Left renal pelvis (tissue), 4 donors: ENCODE data around the gene CCDC32. TPM values are rescaled to one million over a fixed set of nuclear protein-coding genes. Genes with fewer than 3 reads are reported as not detected.
"Not testable (repeated sequence)": the region's sequence is repeated elsewhere in the genome, so short reads cannot be mapped to it uniquely, and the experiment has no call there.

Experiments
- DNase-seq, 4 donors: peaks; one replicate each; pipeline ENCODE4 v3.0.0-alpha.2; 2013; ENCODE audit warnings: low read depth in 4 of 4, low spot score in 3 of 4
- polyA plus RNA-seq, 4 donors: library from polyadenylated mRNA; unstranded; fragments of 120-200 nt; gene quantifications; one replicate each; pipeline ENCODE4 v1.2.1, GENCODE V29; 2013; ENCODE audit not compliant: insufficient read length in 4 of 4

The CCDC32 gene, protein sequence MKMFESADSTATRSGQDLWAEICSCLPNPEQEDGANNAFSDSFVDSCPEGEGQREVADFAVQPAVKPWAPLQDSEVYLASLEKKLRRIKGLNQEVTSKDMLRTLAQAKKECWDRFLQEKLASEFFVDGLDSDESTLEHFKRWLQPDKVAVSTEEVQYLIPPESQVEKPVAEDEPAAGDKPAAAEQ
- polyA plus RNA-seq = 10 to 100 TPM; 23.3 to 27.0 (median 26.0) TPM

DNA sequence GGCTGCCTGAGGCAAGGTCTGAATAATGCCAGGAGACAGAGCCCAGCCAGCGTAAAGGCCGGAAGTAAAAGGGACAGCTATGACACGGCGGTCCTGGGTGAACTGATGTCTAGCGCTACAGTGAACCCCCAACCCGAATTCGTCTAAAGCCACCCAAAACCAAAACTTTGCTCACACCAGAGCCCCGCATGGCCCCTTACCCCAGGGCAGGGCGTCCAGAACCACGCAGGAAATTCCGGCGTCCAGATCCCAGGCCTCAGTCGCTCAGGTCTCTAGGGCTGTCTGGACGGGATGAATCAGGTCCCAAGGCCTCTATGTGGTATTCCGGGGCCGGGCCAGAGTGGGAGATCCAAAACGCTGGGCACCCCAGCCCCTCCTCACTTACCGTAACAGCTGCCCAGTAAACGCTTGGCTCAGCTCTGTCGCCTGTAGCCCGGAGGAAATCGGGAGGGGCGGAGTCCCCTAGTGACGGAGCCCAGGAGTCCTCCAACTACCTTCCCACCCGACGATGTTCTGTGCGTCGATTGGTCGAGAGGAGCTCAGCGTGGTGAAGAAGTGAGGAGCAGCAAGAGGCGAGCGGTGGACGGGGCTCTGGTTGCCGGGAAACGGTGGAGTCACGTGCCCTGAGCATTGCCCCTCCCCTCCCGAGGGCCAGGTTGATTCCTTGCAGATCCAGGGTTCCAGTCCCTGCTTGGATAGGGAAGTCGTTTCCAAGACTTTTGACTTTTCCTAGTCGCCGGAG, at the start of gene CCDC32:
Gene CCDC32, minus strand, starts transcription at position 452 of the 742 bp plus-strand sequence. CDS start 2,027 bp downstream, outside the sequence.
- DNase-seq = peak; percentile 92 to 98 (median 94)

DNA sequence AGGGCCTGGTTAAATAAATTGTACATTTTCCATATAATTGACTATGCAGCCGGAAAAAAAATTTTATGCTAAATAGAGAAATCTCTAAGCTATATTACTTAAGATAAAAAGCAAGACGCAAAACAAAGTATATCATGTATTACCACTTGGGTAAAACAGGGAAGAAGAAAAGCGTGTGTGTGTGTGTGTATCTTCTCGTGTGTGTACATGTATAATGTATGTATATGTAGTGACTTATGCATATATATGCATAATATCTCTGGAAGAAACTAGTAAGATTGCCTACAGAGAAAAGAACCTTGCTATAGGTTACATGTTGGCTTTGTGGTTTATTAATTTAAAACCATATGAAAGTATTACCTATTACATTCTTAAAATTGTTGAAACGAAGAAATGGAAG, 48.2 kb upstream of the CCDC32 start:
- no peak for DNase-seq

DNA sequence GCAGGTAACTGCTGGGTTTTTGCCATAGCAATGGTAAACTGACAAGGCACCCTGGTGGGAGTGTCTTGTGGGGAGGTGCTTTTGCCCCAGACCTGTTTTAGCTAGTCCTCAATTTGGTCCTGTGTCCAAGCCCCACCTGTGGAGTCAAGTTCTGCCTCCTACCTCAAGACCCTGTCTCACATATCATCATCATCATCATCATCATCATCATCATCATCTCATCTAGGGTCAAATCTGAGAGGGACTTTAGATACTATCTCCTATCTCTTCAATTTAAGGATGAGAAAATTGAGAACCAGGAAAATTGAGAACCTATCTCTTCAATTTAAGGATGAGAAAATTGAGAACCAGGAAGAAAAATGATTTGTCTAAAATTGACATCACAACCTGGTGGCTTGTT, 39.1 kb upstream of the CCDC32 start:
- no peak for DNase-seq

DNA sequence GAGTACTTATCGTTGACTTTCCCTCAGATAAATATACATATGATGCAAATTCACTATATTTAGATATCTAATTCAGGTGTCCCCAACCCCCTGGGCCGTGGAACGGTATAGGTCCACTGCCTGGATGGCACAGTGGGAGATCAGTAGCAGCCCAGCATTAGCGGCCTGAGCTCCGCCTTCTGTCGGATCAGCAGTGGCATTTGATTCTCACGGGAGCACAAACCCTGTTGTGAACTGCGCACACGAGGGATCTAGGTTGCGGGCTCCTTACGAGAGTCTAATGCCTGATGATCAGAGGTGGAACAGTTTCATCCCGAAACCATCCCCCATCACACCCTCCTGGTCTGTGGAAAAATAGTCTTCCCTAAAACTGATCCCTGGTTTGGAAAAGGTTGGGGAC, 36.1 kb upstream of the CCDC32 start:
- no peak for DNase-seq

DNA sequence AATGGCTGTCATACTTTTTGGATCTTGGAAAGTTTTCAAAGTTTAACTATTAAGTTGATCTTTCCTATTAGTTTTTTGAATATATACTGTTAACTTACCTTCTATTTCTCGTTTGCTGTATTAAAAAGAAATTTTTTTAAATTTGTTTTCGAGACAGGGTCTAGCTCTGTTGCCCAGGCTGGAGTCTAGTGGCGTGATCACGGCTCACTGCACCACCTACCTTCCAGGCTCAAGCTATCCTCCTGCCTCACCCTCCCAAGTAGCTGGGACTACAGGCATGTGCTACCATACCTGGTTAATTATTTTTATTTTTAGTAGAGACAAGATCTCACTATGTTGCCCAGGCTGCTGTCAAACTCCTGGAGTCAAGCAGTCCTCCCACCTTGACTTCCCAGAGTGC, 33.8 kb upstream of the CCDC32 start:
- no peak for DNase-seq

DNA sequence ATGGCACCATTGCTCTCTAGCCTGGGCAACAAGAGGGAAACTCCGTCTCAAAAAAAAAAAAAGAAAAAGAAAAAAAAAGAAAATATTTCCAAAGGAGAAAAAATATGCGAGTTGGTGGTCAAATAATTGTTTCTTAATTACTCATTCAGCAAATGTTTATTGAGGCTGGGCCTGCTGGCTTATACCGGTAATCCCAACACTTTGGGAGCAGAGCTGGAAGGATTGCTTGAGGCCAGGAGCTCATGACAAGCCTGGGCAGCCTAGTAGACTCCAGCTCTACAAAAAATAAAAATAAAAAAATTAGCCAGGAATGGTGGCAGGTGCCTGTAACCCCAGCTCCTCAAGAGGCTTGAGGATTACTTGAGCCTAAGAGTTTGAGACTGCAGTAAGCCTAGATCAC, 33.3 kb upstream of the CCDC32 start:
- DNase-seq = no peak

DNA sequence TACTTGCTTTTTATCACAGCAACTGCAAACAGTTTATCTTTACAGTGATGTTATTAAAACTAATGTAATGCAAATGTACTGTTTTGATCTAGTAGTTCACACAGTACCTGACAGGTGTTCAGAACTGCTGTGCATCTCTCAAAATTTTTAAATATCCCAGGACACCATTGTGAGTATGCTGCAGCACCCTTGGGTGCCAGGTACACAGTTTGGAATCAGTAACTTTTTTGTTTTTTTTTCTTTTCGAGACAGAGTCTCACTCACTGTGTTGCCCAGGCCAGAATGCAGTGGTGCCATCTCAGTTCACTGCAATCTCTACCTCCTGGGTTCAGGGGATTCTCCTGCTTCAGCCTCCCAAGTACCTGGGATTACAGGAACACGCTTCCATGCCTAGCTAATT, 32.2 kb upstream of the CCDC32 start:
- DNase-seq = no peak

DNA sequence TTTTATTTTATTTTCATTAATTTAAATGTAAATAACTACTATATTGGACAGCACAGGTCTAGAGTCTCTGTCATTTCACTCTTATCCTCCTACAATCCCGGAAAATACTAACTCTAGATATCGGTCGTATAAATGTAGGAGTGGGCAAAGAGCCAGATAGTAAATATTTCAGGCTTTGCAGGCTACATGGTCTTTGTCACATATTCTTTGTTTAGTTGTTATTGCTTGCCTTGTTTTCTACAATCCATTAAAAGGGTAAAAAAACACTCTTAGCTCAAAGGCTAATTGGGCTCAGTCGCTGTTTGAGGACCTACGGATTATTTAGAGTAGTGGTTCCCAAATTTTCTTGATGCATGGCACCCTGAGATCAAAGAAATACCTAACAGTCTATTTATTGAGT, 30.9 kb upstream of the CCDC32 start:
- DNase-seq = no peak

DNA sequence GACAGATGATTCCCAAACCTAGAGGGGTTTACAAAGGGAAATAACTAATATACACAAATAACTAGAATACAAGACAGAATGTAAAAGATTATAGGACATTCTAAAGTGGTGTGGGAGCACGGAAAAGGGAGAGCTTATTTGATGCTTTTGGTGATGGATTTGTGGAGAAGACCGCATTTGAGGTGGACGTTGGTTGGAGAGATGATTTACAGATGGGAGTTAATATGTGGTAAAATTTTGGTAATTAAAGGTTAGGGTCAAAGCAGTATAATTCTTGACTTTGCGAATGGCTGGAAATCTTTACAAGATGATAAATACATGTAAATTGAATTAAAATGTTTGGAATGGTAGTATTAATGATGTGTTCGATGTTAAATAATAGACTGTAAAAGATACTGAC, 30.4 kb upstream of the CCDC32 start:
- DNase-seq = no peak

DNA sequence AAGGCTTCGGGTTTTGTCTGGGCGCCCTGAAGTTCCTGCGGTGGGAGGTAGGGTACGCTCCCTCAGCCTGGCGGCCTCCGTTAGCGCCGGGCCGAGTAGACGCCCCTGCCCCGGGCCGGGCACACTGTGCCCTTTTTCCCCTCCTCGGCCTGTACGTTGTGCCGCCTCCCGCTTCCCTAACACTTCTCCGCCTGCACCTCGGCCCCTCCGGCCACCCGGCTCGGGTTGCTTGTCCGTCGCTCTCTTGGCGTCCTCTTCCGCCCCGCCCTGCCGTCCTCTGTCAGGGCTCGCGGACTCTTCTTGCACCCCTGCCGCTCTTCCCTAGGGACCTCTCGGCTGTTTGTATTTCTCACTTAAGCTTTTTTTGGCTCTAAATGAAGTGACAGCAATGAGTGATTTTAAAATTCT, 29.6 kb upstream of the CCDC32 start:
- no peak for DNase-seq

DNA sequence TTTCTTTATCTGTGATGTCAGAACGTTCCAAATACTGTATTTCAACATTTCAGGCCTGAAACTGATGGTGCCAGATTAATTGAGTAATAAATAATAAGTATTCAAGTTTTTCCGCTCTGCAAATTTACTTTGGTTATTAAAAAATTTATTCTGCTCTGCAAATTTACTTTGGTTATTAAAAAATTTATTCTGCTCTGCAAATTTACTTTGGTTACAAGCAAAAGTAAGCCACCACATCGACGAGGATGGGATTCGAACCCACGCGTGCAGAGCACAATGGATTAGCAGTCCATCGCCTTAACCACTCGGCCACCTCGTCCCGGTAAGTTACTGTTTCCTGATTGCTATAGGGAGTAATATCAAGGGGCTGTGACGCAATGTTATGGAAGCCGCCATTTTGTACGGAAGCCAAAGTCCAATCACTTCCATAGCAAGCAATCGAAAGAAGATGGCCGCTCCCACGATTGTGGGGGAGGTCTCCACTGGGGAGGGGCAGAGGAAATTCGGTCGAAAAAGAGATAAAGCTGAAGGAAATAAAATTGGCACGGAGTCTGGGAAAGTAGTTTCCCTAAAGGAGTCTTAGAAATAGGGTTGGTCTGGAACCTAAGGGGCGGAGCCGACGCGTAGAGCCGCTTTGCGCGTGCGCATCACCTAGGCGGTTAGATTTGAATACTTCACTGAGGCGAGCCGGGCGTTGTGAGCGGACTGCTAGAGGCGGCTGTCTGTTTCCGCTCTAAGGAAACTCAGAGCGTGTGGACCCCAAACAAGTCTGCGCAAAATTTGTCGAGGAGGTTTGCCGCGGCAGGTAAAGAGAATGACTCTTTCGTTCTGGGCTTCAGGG, 29.0 kb upstream of the CCDC32 start, which contains the start of gene KNL1:
Gene KNL1, plus strand, starts transcription at position 662 of the 841 bp plus-strand sequence. CDS start 8,683 bp downstream, outside the sequence.
- DNase-seq = peak; percentile 97 to 98 (median 98)

DNA sequence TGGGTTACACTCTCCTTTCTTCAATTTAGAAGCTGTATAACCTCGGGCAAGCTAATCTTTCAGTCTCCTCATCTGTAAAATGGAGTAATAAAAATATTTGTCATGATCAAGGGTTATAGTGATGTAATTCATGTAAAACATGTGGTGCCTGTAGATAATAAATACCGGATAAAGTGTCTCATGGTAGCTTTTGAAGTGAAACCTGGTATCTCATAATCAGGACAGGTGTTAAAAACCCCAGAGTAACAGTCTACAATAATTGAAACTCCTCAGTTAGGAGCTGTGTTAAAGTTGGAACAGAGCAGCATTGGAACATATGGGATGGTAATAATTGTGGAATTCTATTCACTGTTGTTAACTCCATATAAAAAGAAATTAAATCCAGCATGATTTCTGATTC, 28.3 kb upstream of the CCDC32 start:
- no peak for DNase-seq

DNA sequence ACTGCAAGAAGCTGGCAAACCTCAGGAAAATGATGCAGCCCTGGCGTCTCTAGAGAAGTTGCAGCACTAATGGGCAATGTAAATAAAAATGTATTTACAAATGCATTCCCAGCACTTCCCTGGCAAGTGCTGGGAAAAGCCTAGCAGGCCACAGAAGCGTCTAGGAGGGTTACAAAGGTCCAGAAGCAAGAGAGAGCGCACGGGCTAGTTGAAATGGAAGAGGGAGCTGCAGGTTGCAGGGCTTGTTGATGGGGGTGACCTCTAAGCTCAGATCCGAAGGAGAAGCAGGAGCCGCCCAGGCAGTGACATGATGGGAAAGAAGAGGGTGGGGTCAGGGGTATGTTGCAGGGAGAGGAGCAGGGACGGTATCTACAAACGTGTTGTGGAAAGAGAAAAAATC, 26.5 kb upstream of the CCDC32 start:
- DNase-seq = no peak

DNA sequence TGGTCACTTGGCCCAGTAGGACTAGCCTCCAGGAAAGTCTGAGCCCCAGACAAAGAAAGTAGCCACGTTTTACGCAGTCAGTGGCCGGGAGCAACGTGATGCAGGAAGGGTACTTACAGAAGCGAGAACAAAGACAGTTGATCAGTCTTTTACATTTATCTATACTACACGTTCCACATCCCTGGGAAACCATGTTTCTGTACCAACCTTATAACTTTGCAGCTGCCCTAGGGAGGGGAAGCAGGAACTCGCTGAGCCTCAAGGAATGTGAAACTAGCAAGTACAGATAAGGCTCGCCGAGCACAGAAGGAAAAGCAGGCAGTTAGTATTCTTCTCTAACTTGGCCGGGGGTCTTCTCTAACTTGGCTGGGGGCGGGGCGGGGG, 25.8 kb upstream of the CCDC32 start:
- no peak for DNase-seq

DNA sequence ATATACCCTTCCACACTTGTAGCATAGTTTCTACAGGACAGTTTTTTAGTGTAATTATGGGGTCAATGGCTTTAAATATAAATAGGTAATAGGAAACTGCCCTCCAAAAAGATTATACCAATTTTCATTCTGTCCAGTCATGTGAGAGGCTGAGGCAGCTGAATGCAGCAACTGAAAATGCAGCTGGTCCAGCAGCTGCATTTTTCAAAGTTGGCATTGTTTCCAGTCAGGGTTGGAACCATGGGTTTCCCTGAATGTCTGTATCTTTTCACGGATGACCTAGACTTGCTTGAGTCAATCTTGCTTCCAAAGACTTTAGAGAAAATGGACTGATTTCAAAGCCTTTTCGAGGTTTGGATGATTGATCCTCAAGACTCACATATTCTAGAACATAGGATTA, 19.3 kb upstream of the CCDC32 start:
- no peak for DNase-seq

DNA sequence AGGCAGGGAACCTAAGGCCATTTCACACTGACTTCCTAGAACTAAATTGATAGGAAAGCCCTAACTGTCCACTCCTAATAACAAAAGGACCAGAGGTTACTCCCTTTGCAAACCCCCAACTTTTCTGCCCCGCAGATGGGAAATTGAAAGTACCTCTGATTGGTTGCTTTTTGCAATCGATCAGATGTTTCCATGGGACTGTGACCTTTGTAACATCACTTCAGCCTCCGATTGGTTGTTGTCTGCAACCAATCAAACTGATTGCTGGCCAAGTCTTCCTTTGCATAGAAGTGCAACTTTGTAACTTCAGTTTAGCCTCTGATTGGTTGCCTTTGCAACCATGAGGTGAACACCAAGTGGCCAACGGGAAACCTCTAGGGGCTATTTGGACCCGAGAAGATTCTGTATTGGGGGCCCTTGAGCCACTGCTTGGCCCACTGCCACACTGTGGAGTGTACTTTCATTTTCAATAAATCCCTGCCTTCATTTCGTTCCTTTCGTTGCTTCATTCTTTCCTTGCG, 17.9 kb upstream of the CCDC32 start:
- no peak for DNase-seq

DNA sequence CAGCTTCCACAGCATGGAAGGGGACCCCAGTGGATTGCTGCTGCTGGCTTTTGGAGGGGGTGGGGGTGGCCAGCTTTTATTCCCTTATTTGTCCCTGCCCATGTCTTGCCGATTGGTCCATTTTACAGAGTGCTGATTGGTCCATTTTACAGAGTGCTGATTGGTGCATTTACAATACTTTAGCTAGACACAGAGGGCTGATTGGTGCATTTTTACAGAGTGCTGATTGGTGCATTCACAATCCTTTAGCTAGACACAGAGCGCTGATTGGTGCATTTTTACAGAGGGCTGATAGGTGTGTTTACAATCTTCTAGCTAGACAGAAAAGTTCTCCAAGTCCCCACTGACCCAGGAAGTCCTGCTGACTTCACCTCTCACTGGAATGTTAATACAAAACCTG, 17.0 kb upstream of the CCDC32 start:
- not testable (repeated sequence) for DNase-seq

DNA sequence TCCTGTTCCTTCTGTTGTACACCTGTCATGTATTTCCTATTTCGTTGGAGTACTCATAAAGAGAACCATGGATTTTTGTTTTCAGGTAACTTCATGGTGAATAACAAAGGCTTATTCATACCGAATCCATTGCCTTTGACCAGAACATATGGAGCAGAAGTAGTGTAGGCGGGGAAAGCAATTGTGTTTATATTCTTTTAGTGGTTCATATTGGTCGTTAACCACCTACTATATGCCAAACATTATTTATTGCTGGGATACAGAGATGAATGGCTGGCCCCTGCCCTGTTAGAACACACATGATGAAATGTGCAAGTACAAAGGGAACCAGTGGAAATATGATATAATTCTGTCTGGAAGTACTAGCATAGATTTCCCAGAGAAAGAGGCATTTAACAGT, 14.1 kb upstream of the CCDC32 start:
- no peak for DNase-seq

DNA sequence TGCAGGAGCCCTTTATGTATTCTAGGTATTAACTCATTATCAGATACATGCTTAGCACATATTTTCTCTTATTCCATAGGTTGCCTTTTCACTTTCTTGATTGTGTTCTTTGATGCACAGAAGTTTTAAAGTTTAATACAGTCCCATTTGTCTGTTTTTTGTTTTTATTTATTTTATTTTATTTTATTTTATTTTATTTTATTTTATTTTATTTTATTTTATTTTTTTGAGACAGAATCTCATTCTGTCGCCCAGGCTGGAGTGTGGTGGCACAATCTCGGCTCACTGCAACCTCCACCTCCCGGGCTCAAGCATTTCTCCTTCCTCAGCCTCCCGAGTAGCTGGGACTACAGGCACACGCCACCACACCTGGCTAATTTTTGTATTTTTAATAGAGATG, 12.1 kb upstream of the CCDC32 start:
- DNase-seq = not testable (repeated sequence)

DNA sequence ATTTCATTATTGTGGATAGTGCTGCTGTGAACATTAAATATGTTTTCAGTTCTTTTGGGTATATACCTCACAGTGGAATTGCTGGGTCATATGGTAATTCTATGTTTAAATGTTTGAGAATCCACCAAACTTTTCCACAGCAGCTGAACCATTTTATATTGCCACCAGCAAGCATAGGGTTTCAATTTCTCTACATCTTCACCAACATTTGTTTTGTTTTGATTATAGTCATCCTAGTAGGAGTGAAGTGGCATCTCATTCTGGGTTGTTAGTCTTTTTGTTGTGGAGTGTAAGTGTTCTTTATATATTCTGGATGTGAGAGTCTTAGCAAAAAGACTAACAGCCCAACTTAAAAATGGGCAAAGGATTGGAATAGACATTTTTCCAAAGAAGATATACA, 10.3 kb upstream of the CCDC32 start:
- no peak for DNase-seq
